Neural cell (in vitro differentiated cells): ENCODE results near the gene TBX15.

Experiments used
- EP300 ChIP-seq: fragments of 450-650 bp; conservative IDR thresholded peaks from 2 replicates; pipeline ENCODE4 v1.6.1; 2014; ENCODE audit warnings: antibody characterized with exemption, mild to moderate bottlenecking, moderate library complexity; ENCODE audit not compliant: poor library complexity, severe bottlenecking
- TAF1 ChIP-seq: IDR thresholded peaks from 2 replicates; pipeline ENCODE4 v1.6.1; 2012; ENCODE audit warnings: low read depth
- TF ChIP-seq, protein P1 (sequence below): fragments of 450-650 bp; IDR thresholded peaks from 2 replicates; pipeline ENCODE4 v1.5.1; 2014; ENCODE audit warnings: antibody characterized with exemption, mild to moderate bottlenecking, moderate library complexity; ENCODE audit not compliant: poor library complexity, severe bottlenecking

DNA sequence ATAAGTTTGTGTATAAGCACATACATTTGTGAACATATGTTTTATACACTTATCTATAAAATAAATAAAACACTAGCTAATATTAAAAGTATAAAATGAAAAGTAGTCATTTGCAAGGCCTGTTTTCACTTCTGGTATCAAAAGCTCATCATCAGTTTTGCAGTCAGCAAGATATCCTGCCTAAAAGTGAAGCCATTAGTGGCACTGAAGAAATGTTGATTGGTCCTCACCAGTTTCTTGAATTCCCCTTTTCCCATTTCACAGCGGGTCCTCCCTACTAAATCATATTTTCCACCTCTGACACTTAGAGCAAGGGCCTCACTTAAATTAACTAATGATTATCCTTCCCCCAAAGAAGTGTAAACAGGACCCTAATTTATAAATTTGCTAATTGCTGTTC, 6.7 kb downstream of the TBX15 start:
- TF ChIP-seq, protein P1, sequence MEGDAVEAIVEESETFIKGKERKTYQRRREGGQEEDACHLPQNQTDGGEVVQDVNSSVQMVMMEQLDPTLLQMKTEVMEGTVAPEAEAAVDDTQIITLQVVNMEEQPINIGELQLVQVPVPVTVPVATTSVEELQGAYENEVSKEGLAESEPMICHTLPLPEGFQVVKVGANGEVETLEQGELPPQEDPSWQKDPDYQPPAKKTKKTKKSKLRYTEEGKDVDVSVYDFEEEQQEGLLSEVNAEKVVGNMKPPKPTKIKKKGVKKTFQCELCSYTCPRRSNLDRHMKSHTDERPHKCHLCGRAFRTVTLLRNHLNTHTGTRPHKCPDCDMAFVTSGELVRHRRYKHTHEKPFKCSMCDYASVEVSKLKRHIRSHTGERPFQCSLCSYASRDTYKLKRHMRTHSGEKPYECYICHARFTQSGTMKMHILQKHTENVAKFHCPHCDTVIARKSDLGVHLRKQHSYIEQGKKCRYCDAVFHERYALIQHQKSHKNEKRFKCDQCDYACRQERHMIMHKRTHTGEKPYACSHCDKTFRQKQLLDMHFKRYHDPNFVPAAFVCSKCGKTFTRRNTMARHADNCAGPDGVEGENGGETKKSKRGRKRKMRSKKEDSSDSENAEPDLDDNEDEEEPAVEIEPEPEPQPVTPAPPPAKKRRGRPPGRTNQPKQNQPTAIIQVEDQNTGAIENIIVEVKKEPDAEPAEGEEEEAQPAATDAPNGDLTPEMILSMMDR, result no peak
- TF ChIP-seq EP300, result no peak
- no peak for TF ChIP-seq TAF1
